ENCODE data around the gene FCHSD1. TPM values are rescaled to one million over a fixed set of nuclear protein-coding genes. Genes with fewer than 3 reads are reported as not detected.

The FCHSD1 gene
- total RNA-seq, 1 experiment from 2014 or later = 41.4 TPM

- TF ChIP-seq CTCF (IDR thresholded peaks at IDR 0.05; ENCODE audit: unreplicated experiment) = no peak
- intact Hi-C loops (cut with micrococcal nuclease; ENCODE audit: unreplicated experiment) = loop anchor here (5.0 kb wide), 1 partner anchor 451 kb away; no protein-coding TSS in a partner anchor
- BruUV-seq (replicated peaks) = no TSS peak
- H3K9me3 Mint-ChIP-seq (ENCODE audit: low read depth, unreplicated experiment) = no peaks in the 10 kb centered on the region
- CTCF ChIA-PET = interaction anchor here (0.9 to 3.4 kb wide), 14 partner anchors 9 to 278 kb away, joined by 3 to 95 read pairs (median 6); partner anchors contain the start of genes ARAP3, DELE1, DIAPH1 and PCDH1
- H3K36me3 Mint-ChIP-seq (ENCODE audit: insufficient read depth, unreplicated experiment) = peaks cover 7% of the 10 kb centered on the region
- H3K4me3 Mint-ChIP-seq (ENCODE audit: low read depth, unreplicated experiment) = no peak overlapping the region
- H3K4me1 Mint-ChIP-seq (ENCODE audit: low read depth, unreplicated experiment) = peaks cover 31% of the 10 kb centered on the region
- peaks cover 44% of the 10 kb centered on the region for H3K27me3 Mint-ChIP-seq (ENCODE audit: unreplicated experiment)
- no peak overlapping the region for H3K27ac Mint-ChIP-seq (ENCODE audit: unreplicated experiment)
- DNase-seq = no peak
These were observed 40.2 kb upstream of the FCHSD1 start for GRCh38 chr5:141691286-141691866.

- DNase-seq = no peak
- BruUV-seq (replicated peaks) = no TSS peak
- H3K9me3 Mint-ChIP-seq (ENCODE audit: low read depth, unreplicated experiment) = no peaks in the 10 kb centered on the region
- CTCF ChIA-PET = interaction anchor here (1.1 kb wide), 1 partner anchor 274 kb away, joined by 4 read pairs; no protein-coding TSS in a partner anchor
- intact Hi-C loops (cut with micrococcal nuclease; ENCODE audit: unreplicated experiment) = no loop called here
- TF ChIP-seq CTCF (IDR thresholded peaks at IDR 0.05; ENCODE audit: unreplicated experiment) = no peak
- peaks cover 1% of the 10 kb centered on the region for H3K36me3 Mint-ChIP-seq (ENCODE audit: insufficient read depth, unreplicated experiment)
- H3K27me3 Mint-ChIP-seq (ENCODE audit: unreplicated experiment) = peaks cover 42% of the 10 kb centered on the region
- peaks cover 3% of the 10 kb centered on the region for H3K4me1 Mint-ChIP-seq (ENCODE audit: low read depth, unreplicated experiment)
- no peak overlapping the region for H3K4me3 Mint-ChIP-seq (ENCODE audit: low read depth, unreplicated experiment)
- H3K27ac Mint-ChIP-seq (ENCODE audit: unreplicated experiment) = no peak overlapping the region
These were observed 35.6 kb upstream of the FCHSD1 start for GRCh38 chr5:141686648-141687416.

GRCh38 chr5:141685591-141685990, 34.4 kb upstream of the FCHSD1 start:
- BruUV-seq (replicated peaks) = no TSS peak
- H3K27ac Mint-ChIP-seq (ENCODE audit: unreplicated experiment) = no peak overlapping the region
- H3K27me3 Mint-ChIP-seq (ENCODE audit: unreplicated experiment) = peaks cover 30% of the 10 kb centered on the region
- CTCF ChIA-PET = no interaction called here
- intact Hi-C loops (cut with micrococcal nuclease; ENCODE audit: unreplicated experiment) = no loop called here
- H3K9me3 Mint-ChIP-seq (ENCODE audit: low read depth, unreplicated experiment) = no peaks in the 10 kb centered on the region
- DNase-seq = no peak
- H3K4me1 Mint-ChIP-seq (ENCODE audit: low read depth, unreplicated experiment) = peaks cover 12% of the 10 kb centered on the region
- H3K4me3 Mint-ChIP-seq (ENCODE audit: low read depth, unreplicated experiment) = no peak overlapping the region
- H3K36me3 Mint-ChIP-seq (ENCODE audit: insufficient read depth, unreplicated experiment) = peaks cover 12% of the 10 kb centered on the region
- TF ChIP-seq CTCF (IDR thresholded peaks at IDR 0.05; ENCODE audit: unreplicated experiment) = no peak

- Mint-ChIP-seq H3K27ac (ENCODE audit: unreplicated experiment) (no peak overlapping the region), H3K27me3 (ENCODE audit: unreplicated experiment) (peaks cover 10% of the 10 kb centered on the region), H3K4me3 (ENCODE audit: low read depth, unreplicated experiment) (no peak overlapping the region), H3K9me3 (ENCODE audit: low read depth, unreplicated experiment) (no peaks in the 10 kb centered on the region), H3K4me1 (ENCODE audit: low read depth, unreplicated experiment) (peaks cover 12% of the 10 kb centered on the region), H3K36me3 (ENCODE audit: insufficient read depth, unreplicated experiment) (peaks cover 13% of the 10 kb centered on the region)
- no peak for TF ChIP-seq CTCF (IDR thresholded peaks at IDR 0.05; ENCODE audit: unreplicated experiment)
- intact Hi-C loops (cut with micrococcal nuclease; ENCODE audit: unreplicated experiment) = no loop called here
- no TSS peak for BruUV-seq (replicated peaks)
- CTCF ChIA-PET = interaction anchor here (0.6 kb wide), 2 partner anchors 138 to 455 kb away, joined by 3 to 5 read pairs; no protein-coding TSS in a partner anchor
- no peak for DNase-seq
These were observed 32.5 kb upstream of the FCHSD1 start for GRCh38 chr5:141683596-141684141.
